H1 (cell line): ENCODE results near the gene PHLDB3. TPM values are rescaled to one million over a fixed set of nuclear protein-coding genes. Genes with fewer than 3 reads are reported as not detected.

ENCODE experiments used
- CTCF ChIA-PET: fragments of 300-600 bp; sonication (Branson Sonifier 250); formaldehyde crosslinking; loops from one replicate; lab custom pipeline; 2021; ENCODE audit not compliant: partially characterized antibody; lab: Charles Lee
- POLR2A ChIA-PET: fragments of 300-600 bp; sonication (Branson Sonifier 250); formaldehyde crosslinking; loops from one replicate; lab custom pipeline; 2021; ENCODE audit warnings: inconsistent platforms; ENCODE audit not compliant: partially characterized antibody; lab: Charles Lee
- DNase-seq, 2 experiments: peaks; one replicate each; pipeline versions ENCODE4 v3.0.0 to v3.0.0-alpha.2; 2010 to 2022; ENCODE audit warnings: low spot score in 2 of 2, low read depth in 1 of 2, mixed read lengths in 1 of 2
- FAIRE-seq: peaks from 2 replicates; lab custom pipeline; 2011; peaks lifted over from hg19 to GRCh38; lab: Jason Lieb, UNC
- H2AFZ ChIP-seq: 2 replicates; pipeline ENCODE4 v1.8.1; 2012; ENCODE audit warnings: low read length, inconsistent platforms
- H2AK5ac ChIP-seq: 2 replicates; pipeline ENCODE4 v1.6.1; 2013; ENCODE audit warnings: low read depth, low read length
- H2BK120ac ChIP-seq: replicated peaks from 2 replicates; pipeline ENCODE3; 2013; ENCODE audit warnings: low read depth, low read length, inconsistent platforms
- H2BK12ac ChIP-seq: 2 replicates; pipeline ENCODE4 v1.6.1; 2013; ENCODE audit warnings: low read depth, low read length
- H2BK15ac ChIP-seq: 2 replicates; pipeline ENCODE4 v1.6.1; 2013; ENCODE audit warnings: low read length
- H2BK20ac ChIP-seq: 2 replicates; pipeline ENCODE4 v1.6.1; 2013; ENCODE audit warnings: low read length
- H2BK5ac ChIP-seq: 2 replicates; pipeline ENCODE4 v1.6.1; 2013; ENCODE audit warnings: low read depth, low read length
- H3K14ac ChIP-seq: 2 replicates; pipeline ENCODE4 v1.6.1; 2013; ENCODE audit warnings: inconsistent platforms; ENCODE audit not compliant: insufficient read length
- H3K18ac ChIP-seq: 2 replicates; pipeline ENCODE4 v1.6.1; 2013; ENCODE audit warnings: low read length; ENCODE audit errors: extremely low read depth
- H3K23ac ChIP-seq: 2 replicates; pipeline ENCODE4 v1.6.1; 2013; ENCODE audit warnings: inconsistent platforms; ENCODE audit not compliant: insufficient read length
- H3K23me2 ChIP-seq: 2 replicates; pipeline ENCODE4 v1.6.1; 2013; ENCODE audit warnings: low read depth, low read length
- H3K27ac ChIP-seq: 2 replicates; pipeline ENCODE4 v1.6.1; 2011; ENCODE audit warnings: low read depth, low read length, inconsistent platforms
- H3K27me3 ChIP-seq, 4 experiments: replicated peaks in 1 of 4; 1 replicate in 1 of 4; 2 replicates in 3 of 4; pipeline versions ENCODE4 v1.6.1 to v1.8.1; 2011 to 2013; ENCODE audit warnings: low read length in 3 of 4, mild to moderate bottlenecking in 3 of 4, inconsistent platforms in 2 of 4, mixed read lengths in 2 of 4, moderate library complexity in 1 of 4; ENCODE audit not compliant: control insufficient read depth in 3 of 4, insufficient read depth in 3 of 4; ENCODE audit errors: extremely low read depth in 1 of 4
- H3K36me3 ChIP-seq, 4 experiments: 2 replicates each; pipeline versions ENCODE4 v1.6.1 to v1.8.1; 2011 to 2013; ENCODE audit warnings: mild to moderate bottlenecking in 4 of 4, low read length in 3 of 4, moderate library complexity in 2 of 4, control low read depth in 1 of 4, inconsistent platforms in 1 of 4; ENCODE audit not compliant: insufficient read depth in 4 of 4, control insufficient read depth in 2 of 4
- H3K4ac ChIP-seq: replicated peaks from 2 replicates; pipeline ENCODE3; 2013; ENCODE audit warnings: low read length, low read depth, mixed read lengths, inconsistent platforms; ENCODE audit not compliant: insufficient read length
- H3K4me1 ChIP-seq, 4 experiments: replicated peaks in 1 of 4; 1 replicate in 1 of 4; 2 replicates in 3 of 4; pipeline versions ENCODE4 v1.6.1 to v1.8.1; 2011 to 2013; ENCODE audit warnings: low read length in 3 of 4, inconsistent platforms in 2 of 4, mixed read lengths in 1 of 4; ENCODE audit not compliant: insufficient read depth in 4 of 4, control insufficient read depth in 3 of 4
- H3K4me2 ChIP-seq, 2 experiments: 2 replicates each; pipeline versions ENCODE4 v1.6.1 to v1.8.1; 2011 to 2013; ENCODE audit warnings: low read depth in 2 of 2, low read length in 2 of 2, control low read depth in 1 of 2, inconsistent platforms in 1 of 2, mild to moderate bottlenecking in 1 of 2; ENCODE audit not compliant: insufficient read depth in 1 of 2
- H3K4me3 ChIP-seq, 4 experiments: fragments of 200-600, 300-600 bp in 1 of 4; sonication (generic), shearing (Covaris generic), sonication (Bioruptor Twin) in 1 of 4; 2 replicates each; pipeline versions ENCODE4 v1.5.1 to v1.8.1; 2011 to 2016; ENCODE audit warnings: low read length in 4 of 4, low read depth in 3 of 4, control low read depth in 2 of 4, inconsistent platforms in 2 of 4, mild to moderate bottlenecking in 2 of 4, mixed read lengths in 1 of 4, moderate library complexity in 1 of 4; ENCODE audit not compliant: insufficient read depth in 2 of 4; ENCODE audit errors: extremely low read depth in 1 of 4
- H3K56ac ChIP-seq: replicated peaks from 2 replicates; pipeline ENCODE3; 2013; ENCODE audit warnings: low read depth, mild to moderate bottlenecking, mixed read lengths, low read length, inconsistent platforms; ENCODE audit not compliant: insufficient read length
- H3K79me1 ChIP-seq: 2 replicates; pipeline ENCODE4 v1.6.1; 2013; ENCODE audit warnings: low read depth, low read length, control low read depth
- H3K79me2 ChIP-seq, 2 experiments: 2 replicates each; pipeline versions ENCODE4 v1.6.1 to v1.8.1; 2012 to 2013; ENCODE audit warnings: low read length in 2 of 2, mild to moderate bottlenecking in 2 of 2, inconsistent platforms in 1 of 2; ENCODE audit not compliant: insufficient read depth in 2 of 2, control insufficient read depth in 1 of 2
- H3K9ac ChIP-seq, 4 experiments: replicated peaks in 1 of 4; 1 replicate in 1 of 4; 2 replicates in 3 of 4; pipeline versions ENCODE4 v1.6.1 to v1.8.1; 2011 to 2013; ENCODE audit warnings: low read depth in 3 of 4, low read length in 3 of 4, control low read depth in 2 of 4, mild to moderate bottlenecking in 2 of 4, moderate library complexity in 2 of 4, inconsistent platforms in 1 of 4; ENCODE audit errors: extremely low read depth in 1 of 4
- H3K9me3 ChIP-seq, 2 experiments: 2 replicates each; pipeline versions ENCODE4 v1.6.1 to v1.8.1; 2012 to 2013; ENCODE audit warnings: mild to moderate bottlenecking in 2 of 2, moderate library complexity in 2 of 2, control low read depth in 1 of 2, inconsistent platforms in 1 of 2, low read depth in 1 of 2, low read length in 1 of 2, mixed read lengths in 1 of 2; ENCODE audit not compliant: insufficient read depth in 2 of 2
- H4K20me1 ChIP-seq, 2 experiments: replicated peaks in 1 of 2; 2 replicates each; pipeline versions ENCODE3 to v1.8.1; 2011 to 2013; ENCODE audit warnings: inconsistent platforms in 2 of 2, low read length in 2 of 2, mild to moderate bottlenecking in 1 of 2; ENCODE audit not compliant: insufficient read depth in 2 of 2, control insufficient read depth in 1 of 2
- H4K5ac ChIP-seq: 2 replicates; pipeline ENCODE4 v1.6.1; 2013; ENCODE audit warnings: low read length, low read depth, mixed read lengths, inconsistent platforms; ENCODE audit not compliant: insufficient read length
- H4K8ac ChIP-seq: 2 replicates; pipeline ENCODE4 v1.8.0; 2013; ENCODE audit warnings: mild to moderate bottlenecking, moderate library complexity, low read length, inconsistent platforms; ENCODE audit not compliant: insufficient read depth; ENCODE audit errors: extremely low read depth
- H4K91ac ChIP-seq: replicated peaks from 2 replicates; pipeline ENCODE3; 2013; ENCODE audit warnings: low read length, mixed read lengths, inconsistent platforms; ENCODE audit not compliant: insufficient read length
- ASH2L ChIP-seq: fragments of 200-600, 300-600 bp; sonication (generic); IDR thresholded peaks from one replicate; pipeline ENCODE4 v1.7.1; 2017; ENCODE audit warnings: low read length
- CHD2 ChIP-seq: IDR thresholded peaks from 2 replicates; pipeline ENCODE4 v1.6.1; 2012; ENCODE audit warnings: low read length, improper control_type of control experiment
- E2F6 ChIP-seq: IDR thresholded peaks from 2 replicates; pipeline ENCODE4 v1.6.1; 2012; ENCODE audit warnings: inconsistent platforms
- NANOG ChIP-seq: IDR thresholded peaks from 2 replicates; pipeline ENCODE4 v1.6.1; 2011; ENCODE audit warnings: low read length, low read depth, mild to moderate bottlenecking, inconsistent platforms; ENCODE audit not compliant: insufficient read depth, poor library complexity, severe bottlenecking
- SIX5 ChIP-seq: IDR thresholded peaks from 2 replicates; pipeline ENCODE4 v1.6.1; 2011; ENCODE audit warnings: mild to moderate bottlenecking, low read depth, low read length
- TAF1 ChIP-seq: IDR thresholded peaks from 2 replicates; pipeline ENCODE4 v1.6.1; 2011; ENCODE audit warnings: mild to moderate bottlenecking, low read depth, low read length
- TBP ChIP-seq: IDR thresholded peaks from 2 replicates; pipeline ENCODE4 v1.6.1; 2011; ENCODE audit warnings: low read depth, low read length, improper control_type of control experiment
- TEAD4 ChIP-seq: IDR thresholded peaks from 2 replicates; pipeline ENCODE4 v1.6.1; 2012; ENCODE audit warnings: low read depth, low read length, inconsistent platforms, mixed read lengths
- ZNF274 ChIP-seq: IDR thresholded peaks from 2 replicates; pipeline ENCODE4 v1.7.0; 2012; ENCODE audit warnings: low read length, borderline replicate concordance; ENCODE audit errors: extremely low read depth
- WGBS, 2 experiments: shearing (Covaris generic) in 1 of 2; methylation state at CpG; one replicate each; pipeline versions ENCODE4 v1.1.6 to v1.1.7; 2013 to 2015; ENCODE audit warnings: low lambda C conversion rate in 2 of 2, mixed read lengths in 2 of 2, inconsistent platforms in 1 of 2, low coverage in 1 of 2, missing lambda C conversion rate in 1 of 2; ENCODE audit not compliant: insufficient replicate concordance in 2 of 2, insufficient coverage in 1 of 2, insufficient read length in 1 of 2; ENCODE audit errors: extremely low coverage in 1 of 2, missing lambda C conversion rate in 1 of 2; 5-methylcytosine and 5-hydroxymethylcytosine counted together
- polyA plus RNA-seq, 7 experiments: library from polyadenylated mRNA; depleted of rRNA in 3 of 7; stranded (reverse) in 5 of 7; unstranded in 2 of 7; fragments of >200 nt in 5 of 7; fragments of 200-250 nt in 2 of 7; gene quantifications; 1 replicate in 5 of 7; 2 replicates in 1 of 7; 4 replicates in 1 of 7; pipeline versions ENCODE4 v1.2.1 to v1.2.3, GENCODE V29; 2011 to 2013; ENCODE audit warnings: missing spikeins in 2 of 7, mixed read lengths in 2 of 7
- total RNA-seq: library from RNA; stranded (reverse); fragmentation: NEBNext Ultra II Directional; extraction: Animal tissue kit (Norgen Biotek cat#: 25700); gene quantifications from 2 replicates; pipeline ENCODE4 v1.2.1, GENCODE V29; 2021

PHLDB3 gene
- total and polyA plus RNA-seq, 2 of the 8 experiments (the other 6 are each of a cell fraction or from before 2014, with no cell fraction given): 4.0 to 8.5 TPM

DNA sequence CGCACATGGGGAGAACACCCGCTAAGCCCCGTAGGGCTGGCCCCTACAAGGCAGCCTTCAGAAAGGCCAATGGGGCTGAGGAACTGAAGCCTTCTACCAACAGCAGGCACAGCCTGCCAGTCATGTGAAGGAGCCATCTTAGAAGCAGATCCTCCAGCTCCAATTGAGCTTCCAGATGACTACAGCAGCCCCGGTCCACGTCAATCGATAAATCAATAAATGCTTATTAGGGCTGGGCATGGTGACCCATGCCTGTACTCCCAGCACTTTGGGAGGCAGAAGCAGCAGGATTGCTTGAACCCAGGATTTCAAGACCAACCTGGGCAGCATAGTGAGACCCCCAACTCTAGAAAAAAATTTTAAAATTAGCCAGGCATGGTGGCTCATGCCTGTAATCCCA, 66.8 kb downstream of the PHLDB3 start:
- DNase-seq (no peak), FAIRE-seq (no peak)
- no peaks in the 10 kb centered on the region for H3K9me3 ChIP-seq
- ChIA-PET POLR2A (no interaction called here), CTCF (interaction anchor here (1.8 to 3.0 kb wide), 2 partner anchors 9 to 12 kb away, joined by 7 to 12 read pairs; no protein-coding TSS in a partner anchor)
- no peak overlapping the region for H3K56ac ChIP-seq
- H3K4me2 ChIP-seq: no peak overlapping the region
- no peak overlapping the region; the same call in 1 of the 2 replicates for H4K8ac ChIP-seq
- no peaks in the 10 kb centered on the region for H3K27me3 ChIP-seq
- H3K23me2 ChIP-seq: no peaks in the 10 kb centered on the region
- H2BK15ac ChIP-seq: no peak overlapping the region
- H4K5ac ChIP-seq: no peak overlapping the region
- no peak overlapping the region for H4K91ac ChIP-seq
- TF ChIP-seq CHD2 (no peak), E2F6 (no peak), TBP (no peak), TAF1 (no peak), NANOG (no peak), TEAD4 (no peak), ZNF274 (no peak), ASH2L (no peak), SIX5 (no peak)
- TF ChIP-seq, all 59 proteins: peak for 0
- H2BK12ac ChIP-seq: no peak overlapping the region
- H3K27ac ChIP-seq: no peak overlapping the region
- H3K23ac ChIP-seq: no peak overlapping the region
- H2BK120ac ChIP-seq: no peak overlapping the region
- H3K4me1 ChIP-seq: no peaks in the 10 kb centered on the region
- H2BK5ac ChIP-seq: no peak overlapping the region
- no peaks in the 10 kb centered on the region for H3K79me2 ChIP-seq
- H3K4me3 ChIP-seq: no peak overlapping the region
- H4K20me1 ChIP-seq: no peaks in the 10 kb centered on the region
- no peak overlapping the region for H2AFZ ChIP-seq
- H2BK20ac ChIP-seq: no peak overlapping the region
- no peak overlapping the region for H2AK5ac ChIP-seq
- H3K36me3 ChIP-seq: no peaks in the 10 kb centered on the region
- H3K14ac ChIP-seq: no peak overlapping the region
- WGBS, 2 experiments: 91% methylated on average over 6 of the region's 6 CpGs; no CpG with 5 or more reads in 1 of the 2 experiments
- no peak overlapping the region for H3K9ac ChIP-seq
- H3K18ac ChIP-seq: no peak overlapping the region
- H3K79me1 ChIP-seq: no peaks in the 10 kb centered on the region
- no peak overlapping the region for H3K4ac ChIP-seq
